Mesendoderm (in vitro differentiated cells): Measurements from ENCODE around the gene DHDDS.
A peak's percentile ranks its signal among the peaks of the same experiment; 100 is the strongest.

Experiments used
- DNase-seq: peaks from one replicate; pipeline ENCODE4 v3.0.0; 2013
- H2AK5ac ChIP-seq: 2 replicates; pipeline ENCODE4 v1.6.1; 2013; ENCODE audit warnings: low read length, inconsistent platforms
- H2BK120ac ChIP-seq: 2 replicates; pipeline ENCODE4 v1.6.1; 2013; ENCODE audit warnings: low read depth, mild to moderate bottlenecking, low read length, moderate library complexity, mixed read lengths
- H2BK15ac ChIP-seq: replicated peaks from 2 replicates; pipeline ENCODE4 v1.6.1; 2013; ENCODE audit warnings: low read depth, mild to moderate bottlenecking, moderate library complexity
- H2BK5ac ChIP-seq: 2 replicates; pipeline ENCODE4 v1.6.1; 2013; ENCODE audit warnings: low read length, inconsistent platforms
- H3K18ac ChIP-seq: 2 replicates; pipeline ENCODE4 v1.6.1; 2013; ENCODE audit warnings: mild to moderate bottlenecking, low read length, mixed read lengths
- H3K23ac ChIP-seq: one replicate; pipeline ENCODE4 v1.6.1; 2013; ENCODE audit warnings: low read length
- H3K27ac ChIP-seq: 2 replicates; pipeline ENCODE4 v1.5.1; 2013; ENCODE audit warnings: low read depth, mild to moderate bottlenecking, inconsistent platforms, low read length, moderate library complexity
- H3K27me3 ChIP-seq: 2 replicates; pipeline ENCODE4 v1.6.1; 2013; ENCODE audit warnings: low read length, control low read depth, mild to moderate bottlenecking, inconsistent platforms; ENCODE audit not compliant: insufficient read depth, poor library complexity
- H3K36me3 ChIP-seq: 2 replicates; pipeline ENCODE4 v1.6.1; 2013; ENCODE audit warnings: low read length, inconsistent platforms; ENCODE audit not compliant: control insufficient read depth, insufficient read depth
- H3K4ac ChIP-seq: one replicate; pipeline ENCODE4 v1.6.1; 2013; ENCODE audit warnings: low read depth, mild to moderate bottlenecking, low read length, moderate library complexity
- H3K4me1 ChIP-seq: 2 replicates; pipeline ENCODE4 v1.6.1; 2013; ENCODE audit warnings: low read depth, low read length, inconsistent platforms; ENCODE audit not compliant: control insufficient read depth
- H3K4me2 ChIP-seq: 2 replicates; pipeline ENCODE4 v1.6.1; 2013; ENCODE audit warnings: low read length
- H3K4me3 ChIP-seq: 2 replicates; pipeline ENCODE4 v1.5.1; 2013; ENCODE audit warnings: mild to moderate bottlenecking, low read length
- H3K56ac ChIP-seq: one replicate; pipeline ENCODE4 v1.6.1; 2013; ENCODE audit warnings: low read length
- H3K79me1 ChIP-seq: 2 replicates; pipeline ENCODE4 v1.6.1; 2013; ENCODE audit warnings: low read length, inconsistent platforms
- H3K79me2 ChIP-seq: 2 replicates; pipeline ENCODE4 v1.6.1; 2013; ENCODE audit warnings: mild to moderate bottlenecking, low read length; ENCODE audit not compliant: control insufficient read depth, insufficient read depth
- H3K9ac ChIP-seq: 2 replicates; pipeline ENCODE4 v1.6.1; 2013; ENCODE audit warnings: low read length, inconsistent platforms
- H4K5ac ChIP-seq: one replicate; pipeline ENCODE4 v1.6.1; 2013; ENCODE audit warnings: low read length
- H4K8ac ChIP-seq: one replicate; pipeline ENCODE4 v1.6.1; 2013; ENCODE audit warnings: low read depth, mild to moderate bottlenecking, control low read depth, low read length, moderate library complexity
- WGBS: extraction: QIAGEN DNeasy Blood & Tissue Kit; methylation state at CpG from one replicate; pipeline ENCODE4 v1.1.7; 2013; ENCODE audit warnings: low lambda C conversion rate, missing lambda C conversion rate; ENCODE audit not compliant: insufficient coverage; ENCODE audit errors: extremely low coverage; 5-methylcytosine and 5-hydroxymethylcytosine counted together

The DHDDS gene

DNA sequence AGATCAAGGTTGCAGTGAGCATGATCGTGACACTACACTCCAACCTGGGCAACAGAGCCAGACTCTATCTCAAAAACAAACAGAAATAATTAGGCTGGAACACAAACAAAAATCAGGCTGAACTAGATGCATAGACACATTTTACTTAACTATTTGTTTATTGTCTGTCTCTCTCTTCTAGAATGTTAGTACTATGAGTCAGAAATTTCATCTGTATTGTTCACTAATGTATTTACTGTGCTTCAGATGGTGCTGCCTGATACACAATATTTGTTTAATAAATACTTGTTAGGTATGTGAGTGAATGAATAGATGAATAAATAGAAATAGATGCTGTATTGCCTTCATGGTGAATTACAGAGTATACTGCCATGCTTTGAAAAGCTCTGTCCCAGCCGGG is 27.5 kb upstream of the DHDDS start:
- no CpG with 5 or more reads among the region's 2 CpGs for WGBS

DNA sequence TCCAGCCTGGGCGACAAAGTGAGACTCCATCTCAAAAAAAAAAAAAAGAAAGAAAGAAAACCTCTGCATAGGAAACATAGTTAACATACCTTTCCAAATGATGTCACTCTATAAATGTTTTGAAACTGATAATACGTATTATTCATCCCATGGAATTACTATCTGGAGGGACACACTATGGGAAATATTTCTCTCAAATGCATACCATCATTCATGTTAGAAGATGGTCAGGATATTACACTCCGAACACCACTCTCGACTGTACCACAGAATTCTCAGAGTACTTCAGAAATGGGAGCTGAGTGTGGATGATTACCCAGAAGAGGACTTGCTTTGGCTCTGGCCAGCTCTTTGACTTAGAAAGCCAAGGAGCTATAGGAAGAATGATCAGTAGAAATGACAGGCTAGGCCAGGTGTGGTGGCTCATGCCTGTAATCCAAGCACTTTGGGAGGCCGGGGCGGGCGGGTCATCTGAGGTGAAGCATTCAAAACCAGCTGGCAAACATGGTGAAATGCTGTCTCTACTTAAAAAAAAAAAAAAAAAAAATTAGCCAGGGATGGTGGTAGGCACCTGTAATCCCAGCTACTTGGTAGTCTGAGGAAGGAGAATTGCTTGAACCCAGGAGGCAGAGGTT is 26.7 kb upstream of the DHDDS start:
- Histone ChIP-seq H3K4ac (no peak overlapping the region), H3K4me2 (no peak overlapping the region), H3K9ac (no peak overlapping the region), H3K27me3 (no peaks in the 10 kb centered on the region), H2BK120ac (no peak overlapping the region), H2BK5ac (no peak overlapping the region), H3K27ac (no peak overlapping the region), H3K79me2 (no peaks in the 10 kb centered on the region), H2AK5ac (no peak overlapping the region), H3K36me3 (no peaks in the 10 kb centered on the region), H2BK15ac (no peak overlapping the region), H3K56ac (no peak overlapping the region), H3K4me3 (no peak overlapping the region), H3K4me1 (peaks cover 7% of the 10 kb centered on the region), H4K8ac (no peak overlapping the region), H3K18ac (no peak overlapping the region), H4K5ac (no peak overlapping the region), H3K23ac (no peak overlapping the region), H3K79me1 (no peaks in the 10 kb centered on the region)
- no peak for DNase-seq
- no CpG with 5 or more reads among the region's 7 CpGs for WGBS

More for the DNA sequence above, 27.5 kb upstream of the DHDDS start:
- no peaks in the 10 kb centered on the region for H3K36me3 ChIP-seq
- H2AK5ac ChIP-seq: no peak overlapping the region
- H3K23ac ChIP-seq: no peak overlapping the region
- peaks cover 4% of the 10 kb centered on the region for H3K4me1 ChIP-seq
- no peaks in the 10 kb centered on the region for H3K79me1 ChIP-seq
- no peak overlapping the region for H4K8ac ChIP-seq
- H3K27me3 ChIP-seq: no peaks in the 10 kb centered on the region
- no peak overlapping the region for H2BK15ac ChIP-seq
- H2BK5ac ChIP-seq: no peak overlapping the region
- H2BK120ac ChIP-seq: no peak overlapping the region
- H3K4me2 ChIP-seq: no peak overlapping the region
- no peak overlapping the region for H3K56ac ChIP-seq
- no peak overlapping the region for H3K4me3 ChIP-seq
- no peak overlapping the region for H3K4ac ChIP-seq
- H3K79me2 ChIP-seq: no peaks in the 10 kb centered on the region
- no peak overlapping the region for H4K5ac ChIP-seq
- H3K27ac ChIP-seq: no peak overlapping the region
- no peak overlapping the region for H3K18ac ChIP-seq
- no peak overlapping the region for H3K9ac ChIP-seq
- no peak for DNase-seq

DNA sequence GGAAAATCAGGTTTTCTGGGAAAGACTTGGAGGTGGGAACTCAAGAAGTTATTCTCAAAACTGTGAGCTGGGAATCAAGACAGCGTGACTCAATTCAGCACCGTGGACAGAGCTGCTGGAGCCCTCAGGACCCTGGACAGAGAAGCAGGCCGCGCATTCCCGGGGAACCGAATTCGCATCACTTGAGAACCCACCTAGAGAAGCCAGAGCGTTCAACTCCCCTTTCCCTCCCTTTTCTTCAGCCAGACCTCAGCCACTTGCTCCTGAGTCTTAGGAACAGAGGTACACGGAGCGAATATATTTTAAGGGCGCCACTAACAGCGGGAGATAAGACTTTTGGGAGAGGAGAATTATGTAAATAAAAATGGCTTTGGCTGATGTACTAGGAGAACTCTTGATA is 23.5 kb upstream of the DHDDS start:
- no peak overlapping the region for H3K4me3 ChIP-seq
- H3K79me1 ChIP-seq: peaks cover 7% of the 10 kb centered on the region
- H3K4me2 ChIP-seq: peak overlapping the region; percentile 16
- no peak overlapping the region for H3K4ac ChIP-seq
- no peak overlapping the region for H2AK5ac ChIP-seq
- no peak overlapping the region for H4K5ac ChIP-seq
- no peak overlapping the region for H3K27ac ChIP-seq
- no peaks in the 10 kb centered on the region for H3K27me3 ChIP-seq
- peaks cover 27% of the 10 kb centered on the region for H3K79me2 ChIP-seq
- WGBS: no CpG with 5 or more reads among the region's 12 CpGs
- peaks cover 2% of the 10 kb centered on the region for H3K36me3 ChIP-seq
- H3K56ac ChIP-seq: no peak overlapping the region
- H4K8ac ChIP-seq: no peak overlapping the region
- no peak overlapping the region for H2BK120ac ChIP-seq
- no peak overlapping the region for H2BK15ac ChIP-seq
- no peak overlapping the region for H2BK5ac ChIP-seq
- H3K9ac ChIP-seq: no peak overlapping the region
- H3K23ac ChIP-seq: no peak overlapping the region
- no peak overlapping the region for H3K18ac ChIP-seq
- DNase-seq: peak; percentile 89
- H3K4me1 ChIP-seq: peaks cover 13% of the 10 kb centered on the region

DNA sequence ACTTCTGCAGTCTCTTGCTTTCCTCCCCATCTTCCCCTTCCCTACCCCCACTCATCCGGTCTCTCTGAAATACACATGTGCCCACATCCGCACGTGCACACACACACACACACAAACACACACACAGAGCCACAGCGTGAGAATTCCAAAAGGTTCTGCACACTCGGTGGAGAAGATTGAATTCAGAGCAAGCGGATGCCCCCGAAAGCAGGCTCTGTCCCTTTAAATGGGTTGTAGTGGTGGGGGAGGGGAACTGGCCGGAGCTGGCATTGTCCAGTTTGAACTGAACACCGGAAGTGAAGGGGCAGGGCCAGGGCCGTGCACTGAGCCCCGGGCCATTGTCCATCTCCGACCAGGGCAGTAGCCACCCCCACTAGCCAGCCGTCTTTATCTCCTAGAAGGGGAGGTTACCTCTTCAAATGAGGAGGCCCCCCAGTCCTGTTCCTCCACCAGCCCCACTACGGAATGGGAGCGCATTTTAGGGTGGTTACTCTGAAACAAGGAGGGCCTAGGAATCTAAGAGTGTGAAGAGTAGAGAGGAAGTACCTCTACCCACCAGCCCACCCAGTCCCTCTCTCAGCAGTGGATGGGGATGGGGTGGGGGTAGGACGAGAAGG is 22.8 kb upstream of the DHDDS start:
- Histone ChIP-seq H3K36me3 (peaks cover 2% of the 10 kb centered on the region), H4K5ac (no peak overlapping the region), H4K8ac (no peak overlapping the region), H2BK120ac (peak overlapping the region; percentile 97), H2AK5ac (peak overlapping the region; percentile 63), H3K79me1 (peaks cover 7% of the 10 kb centered on the region), H2BK5ac (peak overlapping the region; percentile 96), H3K9ac (peak overlapping the region; percentile 59), H3K18ac (peak overlapping the region; percentile 97), H3K27me3 (no peaks in the 10 kb centered on the region), H3K4ac (peak overlapping the region; percentile 98), H3K4me2 (peak overlapping the region; percentile 16), H3K79me2 (peaks cover 33% of the 10 kb centered on the region), H3K4me3 (no peak overlapping the region), H3K23ac (no peak overlapping the region), H3K4me1 (peaks cover 15% of the 10 kb centered on the region), H2BK15ac (peak overlapping the region; percentile 21), H3K56ac (peak overlapping the region; percentile 88), H3K27ac (peak overlapping the region; percentile 89)
- no CpG with 5 or more reads among the region's 16 CpGs for WGBS
- DNase-seq: peak; percentile 78

DNA sequence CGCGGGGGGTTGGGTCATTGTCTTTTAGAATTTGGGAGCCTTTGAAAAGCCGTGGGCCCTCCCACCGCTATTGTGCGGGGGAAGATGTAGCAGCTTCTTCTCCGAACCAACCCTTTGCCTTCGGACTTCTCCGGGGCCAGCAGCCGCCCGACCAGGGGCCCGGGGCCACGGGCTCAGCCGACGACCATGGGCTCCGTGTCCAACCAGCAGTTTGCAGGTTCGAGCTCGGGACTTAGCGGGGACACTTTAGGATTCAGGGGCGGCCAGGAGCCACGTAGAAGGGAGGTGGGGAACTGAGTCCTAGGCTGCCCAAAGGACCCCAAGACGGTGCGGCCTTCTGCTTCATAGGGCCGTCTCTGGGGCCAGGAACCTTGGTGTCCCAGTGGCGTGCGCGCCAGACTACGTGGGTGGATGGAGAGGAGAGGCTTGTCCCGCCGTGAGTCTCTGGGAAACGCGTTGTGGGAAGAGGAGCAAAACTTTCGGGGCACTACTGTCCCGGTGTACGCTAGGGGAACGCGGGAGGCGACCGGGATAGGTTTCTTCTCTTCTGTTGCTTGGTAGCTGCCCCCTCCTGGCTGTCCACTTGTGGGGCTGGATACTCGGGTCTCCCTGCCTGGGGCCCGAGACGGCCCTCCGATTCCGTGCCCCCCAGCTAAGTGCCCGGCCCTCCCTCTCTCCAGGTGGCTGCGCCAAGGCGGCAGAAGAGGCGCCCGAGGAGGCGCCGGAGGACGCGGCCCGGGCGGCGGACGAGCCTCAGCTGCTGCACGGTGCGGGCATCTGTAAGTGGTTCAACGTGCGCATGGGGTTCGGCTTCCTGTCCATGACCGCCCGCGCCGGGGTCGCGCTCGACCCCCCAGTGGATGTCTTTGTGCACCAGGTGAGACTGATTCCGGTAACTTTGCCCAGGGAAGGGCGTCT is 21.2 kb upstream of the DHDDS start, which contains the start of gene LIN28A:
Gene LIN28A, plus strand, starts transcription at position 112 of the 918 bp plus-strand sequence. Its CDS starts 75 bp downstream, at position 187.
- peak; percentile 48 for DNase-seq

More for the DNA sequence above, 21.2 kb upstream of the DHDDS start, which contains the start of gene LIN28A:
- Histone ChIP-seq H3K27me3 (no peaks in the 10 kb centered on the region), H3K4me2 (peak within 1 kb of the TSS; percentile 66), H3K18ac (peak within 1 kb of the TSS; percentile 97), H4K5ac (peak within 1 kb of the TSS; percentile 51), H3K36me3 (peaks cover 2% of the 10 kb centered on the region), H3K4me3 (peak within 1 kb of the TSS; percentile 99), H3K79me2 (peaks cover 45% of the 10 kb centered on the region), H3K9ac (peak within 1 kb of the TSS; percentile 100), H3K23ac (peak within 1 kb of the TSS; percentile 100), H4K8ac (no peak within 1 kb of the TSS), H2AK5ac (peak within 1 kb of the TSS; percentile 94), H3K56ac (peak within 1 kb of the TSS; percentile 100), H3K27ac (peak within 1 kb of the TSS; percentile 98), H2BK15ac (peak within 1 kb of the TSS; percentile 21), H2BK5ac (peak within 1 kb of the TSS; percentile 100), H3K79me1 (peaks cover 10% of the 10 kb centered on the region), H3K4me1 (peaks cover 20% of the 10 kb centered on the region), H3K4ac (peak within 1 kb of the TSS; percentile 98), H2BK120ac (peak within 1 kb of the TSS; percentile 97)
- no CpG with 5 or more reads among the region's 70 CpGs for WGBS
